T-helper 2 cell treated with Interferon-gamma antibody and Interleukin-4, amounts not matched to agents 5 μg/mL and 100 μg/mL, for 36 hours (primary cell): ENCODE results near the gene GDF9.
"Not testable (repeated sequence)": the region's sequence is repeated elsewhere in the genome, so short reads cannot be mapped to it uniquely, and the experiment has no call there.

Source experiments
- DNase-seq: peaks from one replicate; pipeline ENCODE4 v3.0.0; 2021; ENCODE audit warnings: low spot score
- H3K27ac Mint-ChIP-seq: one replicate; pipeline ENCODE4 v1.8.0; 2021; ENCODE audit warnings: mild to moderate bottlenecking, mixed read lengths
- H3K27me3 Mint-ChIP-seq: one replicate; pipeline ENCODE4 v1.8.0; 2021; ENCODE audit warnings: low read depth, mixed read lengths
- H3K36me3 Mint-ChIP-seq: one replicate; pipeline ENCODE4 v1.8.0; 2021; ENCODE audit warnings: low read depth, mixed read lengths
- H3K4me1 Mint-ChIP-seq: one replicate; pipeline ENCODE4 v1.8.0; 2021; ENCODE audit warnings: low read depth, mixed read lengths
- H3K4me3 Mint-ChIP-seq: one replicate; pipeline ENCODE4 v1.8.0; 2022; ENCODE audit warnings: mild to moderate bottlenecking, moderate library complexity, mixed read lengths
- H3K9me3 Mint-ChIP-seq: one replicate; pipeline ENCODE4 v1.8.0; 2021; ENCODE audit warnings: mixed read lengths

Gene GDF9

GRCh38 chr5:132860742-132861141 lies 5.5 kb downstream of the GDF9 start:
- H3K4me1 Mint-ChIP-seq = peaks cover 5% of the 10 kb centered on the region
- H3K27ac Mint-ChIP-seq = no peak overlapping the region
- H3K9me3 Mint-ChIP-seq = no peaks in the 10 kb centered on the region
- no peak overlapping the region for H3K4me3 Mint-ChIP-seq
- DNase-seq = no peak
- no peaks in the 10 kb centered on the region for H3K36me3 Mint-ChIP-seq
- peaks cover 13% of the 10 kb centered on the region for H3K27me3 Mint-ChIP-seq

GRCh38 chr5:132859889-132860437 lies 6.3 kb downstream of the GDF9 start:
- Mint-ChIP-seq H3K27ac (no peak overlapping the region), H3K4me3 (no peak overlapping the region), H3K9me3 (no peaks in the 10 kb centered on the region), H3K27me3 (peaks cover 16% of the 10 kb centered on the region), H3K4me1 (peaks cover 3% of the 10 kb centered on the region), H3K36me3 (no peaks in the 10 kb centered on the region)
- DNase-seq = no peak

GRCh38 chr5:132856011-132856410 lies 10.3 kb downstream of the GDF9 start:
- Mint-ChIP-seq H3K9me3 (no peaks in the 10 kb centered on the region), H3K27me3 (peaks cover 7% of the 10 kb centered on the region), H3K36me3 (no peaks in the 10 kb centered on the region), H3K4me3 (no peak overlapping the region), H3K4me1 (peaks cover 6% of the 10 kb centered on the region), H3K27ac (no peak overlapping the region)
- DNase-seq = no peak

- H3K36me3 Mint-ChIP-seq, H3K4me3 Mint-ChIP-seq, H3K27me3 Mint-ChIP-seq, H3K4me1 Mint-ChIP-seq, DNase-seq, H3K9me3 Mint-ChIP-seq, H3K27ac Mint-ChIP-seq: not testable (repeated sequence)
Measured at GRCh38 chr5:132854992-132855391, 11.3 kb downstream of the GDF9 start.

- Mint-ChIP-seq H3K36me3 (no peaks in the 10 kb centered on the region), H3K27ac (no peak overlapping the region), H3K27me3 (peaks cover 11% of the 10 kb centered on the region), H3K4me1 (peaks cover 3% of the 10 kb centered on the region), H3K4me3 (no peak overlapping the region), H3K9me3 (no peaks in the 10 kb centered on the region)
- DNase-seq = no peak
Measured at GRCh38 chr5:132854301-132854700, 12.0 kb downstream of the GDF9 start.

GRCh38 chr5:132853790-132854189 lies 12.5 kb downstream of the GDF9 start:
- H3K36me3 Mint-ChIP-seq = no peaks in the 10 kb centered on the region
- H3K9me3 Mint-ChIP-seq = no peaks in the 10 kb centered on the region
- no peak overlapping the region for H3K4me3 Mint-ChIP-seq
- no peak for DNase-seq
- H3K27ac Mint-ChIP-seq = no peak overlapping the region
- H3K27me3 Mint-ChIP-seq = peaks cover 11% of the 10 kb centered on the region
- H3K4me1 Mint-ChIP-seq = peaks cover 3% of the 10 kb centered on the region

- DNase-seq = no peak
- Mint-ChIP-seq H3K36me3 (no peaks in the 10 kb centered on the region), H3K4me1 (peaks cover 3% of the 10 kb centered on the region), H3K4me3 (no peak overlapping the region), H3K27ac (no peak overlapping the region), H3K27me3 (peaks cover 9% of the 10 kb centered on the region), H3K9me3 (no peaks in the 10 kb centered on the region)
Measured at GRCh38 chr5:132853323-132853722, 12.9 kb downstream of the GDF9 start.

GRCh38 chr5:132850066-132850465 lies 16.2 kb downstream of the GDF9 start:
- Mint-ChIP-seq H3K36me3 (no peaks in the 10 kb centered on the region), H3K27ac (no peak overlapping the region), H3K27me3 (peaks cover 6% of the 10 kb centered on the region), H3K9me3 (no peaks in the 10 kb centered on the region), H3K4me1 (peaks cover 3% of the 10 kb centered on the region), H3K4me3 (no peak overlapping the region)
- DNase-seq = no peak

GRCh38 chr5:132849347-132849746 lies 16.9 kb downstream of the GDF9 start:
- Mint-ChIP-seq H3K36me3 (no peaks in the 10 kb centered on the region), H3K27ac (no peak overlapping the region), H3K27me3 (peaks cover 6% of the 10 kb centered on the region), H3K4me1 (peaks cover 2% of the 10 kb centered on the region), H3K4me3 (no peak overlapping the region), H3K9me3 (no peaks in the 10 kb centered on the region)
- no peak for DNase-seq

- Mint-ChIP-seq H3K4me1 (no peaks in the 10 kb centered on the region), H3K27me3 (peaks cover 5% of the 10 kb centered on the region), H3K36me3 (no peaks in the 10 kb centered on the region), H3K4me3 (no peak overlapping the region), H3K9me3 (no peaks in the 10 kb centered on the region), H3K27ac (no peak overlapping the region)
- no peak for DNase-seq
Measured at GRCh38 chr5:132848270-132848669, 18.0 kb downstream of the GDF9 start.

GRCh38 chr5:132841305-132841704 lies 25.0 kb downstream of the GDF9 start:
- H3K9me3 Mint-ChIP-seq = no peaks in the 10 kb centered on the region
- H3K27me3 Mint-ChIP-seq = peaks cover 2% of the 10 kb centered on the region
- DNase-seq = no peak
- no peak overlapping the region for H3K4me3 Mint-ChIP-seq
- no peaks in the 10 kb centered on the region for H3K36me3 Mint-ChIP-seq
- no peak overlapping the region for H3K27ac Mint-ChIP-seq
- no peaks in the 10 kb centered on the region for H3K4me1 Mint-ChIP-seq

- DNase-seq = no peak
- H3K27me3 Mint-ChIP-seq = peaks cover 2% of the 10 kb centered on the region
- H3K27ac Mint-ChIP-seq = no peak overlapping the region
- no peaks in the 10 kb centered on the region for H3K9me3 Mint-ChIP-seq
- no peaks in the 10 kb centered on the region for H3K4me1 Mint-ChIP-seq
- no peaks in the 10 kb centered on the region for H3K36me3 Mint-ChIP-seq
- H3K4me3 Mint-ChIP-seq = no peak overlapping the region
Measured at GRCh38 chr5:132840896-132841295, 25.4 kb downstream of the GDF9 start.

- Mint-ChIP-seq H3K36me3 (no peaks in the 10 kb centered on the region), H3K9me3 (no peaks in the 10 kb centered on the region), H3K4me3 (no peak overlapping the region), H3K27me3 (peaks cover 2% of the 10 kb centered on the region), H3K27ac (no peak overlapping the region), H3K4me1 (no peaks in the 10 kb centered on the region)
- no peak for DNase-seq
Measured at GRCh38 chr5:132840313-132840712, 26.0 kb downstream of the GDF9 start.

- H3K36me3 Mint-ChIP-seq = no peaks in the 10 kb centered on the region
- no peaks in the 10 kb centered on the region for H3K9me3 Mint-ChIP-seq
- no peak overlapping the region for H3K4me3 Mint-ChIP-seq
- H3K27me3 Mint-ChIP-seq = peaks cover 2% of the 10 kb centered on the region
- DNase-seq = no peak
- no peak overlapping the region for H3K27ac Mint-ChIP-seq
- H3K4me1 Mint-ChIP-seq = no peaks in the 10 kb centered on the region
Measured at GRCh38 chr5:132839426-132840301, 26.6 kb downstream of the GDF9 start.
